A673 (cell line): ENCODE results near the gene PTPRQ.

ENCODE experiments used
- EZH2 ChIP-seq: fragments of 200-600 bp; sonication (generic); IDR thresholded peaks from 2 replicates; pipeline ENCODE4 v1.6.1; 2017; ENCODE audit warnings: borderline replicate concordance, low read depth, mild to moderate bottlenecking, mixed read lengths, antibody characterized with exemption, low read length; ENCODE audit not compliant: poor library complexity, severe bottlenecking
- TF ChIP-seq, protein P1 (sequence below): fragments of 300-800, 200-600 bp; sonication (generic); conservative IDR thresholded peaks from 2 replicates; pipeline ENCODE4 v1.5.1; 2017; ENCODE audit warnings: low read depth, mild to moderate bottlenecking, antibody characterized with exemption, low read length, moderate library complexity, mixed read lengths

DNA sequence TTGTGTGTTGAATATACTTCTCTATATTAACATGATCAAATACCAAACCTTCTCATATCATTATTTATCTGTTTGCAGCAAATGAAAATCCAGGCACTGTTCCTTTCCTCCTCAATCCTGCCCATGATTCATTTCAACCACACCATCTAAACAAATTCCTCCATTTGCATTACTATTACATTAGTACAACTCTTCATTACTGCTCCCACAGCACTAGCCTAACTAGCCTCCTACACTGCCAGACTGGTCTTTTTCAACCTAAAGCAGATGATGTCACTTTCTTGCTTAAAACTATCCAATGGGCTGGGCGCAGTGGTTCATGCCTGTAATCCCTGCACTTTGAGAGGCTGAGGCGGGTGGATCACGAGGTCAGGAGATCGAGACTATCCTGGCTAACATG lies 146.1 kb downstream of the PTPRQ start:
- TF ChIP-seq, protein P1, sequence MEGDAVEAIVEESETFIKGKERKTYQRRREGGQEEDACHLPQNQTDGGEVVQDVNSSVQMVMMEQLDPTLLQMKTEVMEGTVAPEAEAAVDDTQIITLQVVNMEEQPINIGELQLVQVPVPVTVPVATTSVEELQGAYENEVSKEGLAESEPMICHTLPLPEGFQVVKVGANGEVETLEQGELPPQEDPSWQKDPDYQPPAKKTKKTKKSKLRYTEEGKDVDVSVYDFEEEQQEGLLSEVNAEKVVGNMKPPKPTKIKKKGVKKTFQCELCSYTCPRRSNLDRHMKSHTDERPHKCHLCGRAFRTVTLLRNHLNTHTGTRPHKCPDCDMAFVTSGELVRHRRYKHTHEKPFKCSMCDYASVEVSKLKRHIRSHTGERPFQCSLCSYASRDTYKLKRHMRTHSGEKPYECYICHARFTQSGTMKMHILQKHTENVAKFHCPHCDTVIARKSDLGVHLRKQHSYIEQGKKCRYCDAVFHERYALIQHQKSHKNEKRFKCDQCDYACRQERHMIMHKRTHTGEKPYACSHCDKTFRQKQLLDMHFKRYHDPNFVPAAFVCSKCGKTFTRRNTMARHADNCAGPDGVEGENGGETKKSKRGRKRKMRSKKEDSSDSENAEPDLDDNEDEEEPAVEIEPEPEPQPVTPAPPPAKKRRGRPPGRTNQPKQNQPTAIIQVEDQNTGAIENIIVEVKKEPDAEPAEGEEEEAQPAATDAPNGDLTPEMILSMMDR: no peak
- no peak for TF ChIP-seq EZH2
